Measurements from ENCODE around the gene SLC25A34.
A peak's percentile ranks its signal among the peaks of the same experiment; 100 is the strongest.

Gene SLC25A34

DNA sequence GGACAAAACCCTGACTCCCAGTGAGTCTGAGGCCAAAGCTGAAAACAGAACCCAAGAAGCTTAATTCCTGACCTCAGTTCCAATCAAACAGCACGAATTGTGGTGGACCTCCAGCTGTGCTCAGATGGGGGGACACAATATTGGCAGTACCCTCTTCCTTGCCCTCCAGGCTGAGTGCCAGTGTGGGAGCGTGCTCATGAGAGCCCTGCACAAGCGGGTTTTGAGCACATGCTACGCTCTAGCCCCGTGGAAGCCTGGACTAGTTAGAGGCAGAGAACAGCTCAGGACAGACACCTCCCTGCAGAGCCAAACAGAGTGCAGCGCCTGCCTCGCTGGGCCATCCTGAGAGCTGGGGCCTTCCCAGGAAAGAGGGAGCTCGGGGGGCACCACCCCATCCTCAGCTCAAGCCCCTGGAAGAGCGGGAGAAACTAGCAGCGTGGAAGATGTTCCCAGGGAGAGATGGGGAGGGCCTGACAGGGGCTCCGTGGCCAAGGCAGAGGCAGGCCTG is 2.8 kb upstream of the SLC25A34 start:
- no peak for DNase-seq (ENCODE audit: low read depth, low spot score)

GRCh38 chr1:15733726-15734226 is 2.3 kb upstream of the SLC25A34 start:
- DNase-seq (ENCODE audit: low read depth, low spot score) = no peak

DNA sequence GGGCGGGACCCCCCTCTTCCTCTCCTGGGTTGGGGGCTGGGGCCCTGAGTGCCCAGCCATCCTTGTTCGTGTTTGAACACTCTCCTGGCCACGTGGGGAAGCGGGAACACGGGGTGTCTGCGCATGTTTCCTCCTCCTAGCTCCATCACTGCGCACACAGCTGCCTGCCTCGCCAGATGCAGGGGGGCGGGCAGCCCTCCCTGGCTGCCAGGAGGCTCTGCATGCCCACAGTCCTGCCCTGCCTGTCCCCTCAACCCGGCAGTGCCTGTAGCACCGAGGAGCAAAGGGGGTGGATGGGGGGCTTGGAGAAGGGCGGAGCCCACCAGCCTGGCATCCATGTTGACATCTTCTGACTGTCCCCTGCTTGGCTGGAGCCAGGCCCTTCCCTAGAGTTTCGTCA is 1.8 kb upstream of the SLC25A34 start:
- no peak for DNase-seq (ENCODE audit: low read depth, low spot score)

DNA sequence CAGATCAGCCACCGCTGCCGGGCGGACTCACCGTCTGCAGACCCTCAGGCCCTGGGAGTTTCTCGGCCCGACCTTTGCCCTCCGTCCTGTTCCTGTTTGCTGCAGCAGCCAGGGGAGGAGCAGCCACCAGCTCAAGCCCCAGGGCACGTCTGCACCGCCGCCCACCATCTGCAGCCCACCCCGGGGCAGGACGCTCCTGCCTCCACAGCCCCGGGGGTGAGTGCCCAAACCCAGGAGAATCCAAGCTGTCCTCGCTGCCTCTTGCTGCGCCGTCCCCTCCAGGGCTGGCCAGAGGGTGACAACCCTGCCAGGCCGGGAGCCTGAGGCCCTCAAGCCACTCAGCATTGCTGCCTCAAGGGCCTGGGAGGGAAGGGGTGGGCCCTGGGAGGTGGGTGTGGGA is 1.2 kb upstream of the SLC25A34 start:
- DNase-seq (ENCODE audit: low read depth, low spot score) = no peak

GRCh38 chr1:15735304-15736037 is 587 bp upstream of the SLC25A34 start:
- DNase-seq (ENCODE audit: low read depth, low spot score) = no peak

DNA sequence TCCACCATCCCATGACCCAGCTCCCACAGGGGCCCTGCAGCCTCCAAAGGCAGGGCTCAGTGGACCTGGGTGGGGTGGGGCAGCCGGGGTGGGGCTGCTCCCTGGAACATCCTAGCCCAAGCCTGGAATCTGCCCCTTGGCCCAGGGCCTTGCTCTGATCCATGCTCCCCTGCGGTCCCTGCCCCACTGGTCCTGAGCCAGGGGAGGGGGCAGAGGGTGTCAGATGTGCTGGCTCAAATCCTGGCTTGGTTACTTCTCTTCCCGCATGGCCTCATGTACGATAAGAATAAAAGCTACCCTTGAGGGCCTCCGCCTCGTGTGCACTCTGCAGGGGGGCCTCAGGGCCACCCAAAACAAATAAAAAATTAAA is 819 bp downstream of the SLC25A34 start:
- no peak for DNase-seq (ENCODE audit: low read depth, low spot score)

- no peak for DNase-seq (ENCODE audit: low read depth, low spot score)
These were observed 1.6 kb downstream of the SLC25A34 start for GRCh38 chr1:15737324-15738319.

DNA sequence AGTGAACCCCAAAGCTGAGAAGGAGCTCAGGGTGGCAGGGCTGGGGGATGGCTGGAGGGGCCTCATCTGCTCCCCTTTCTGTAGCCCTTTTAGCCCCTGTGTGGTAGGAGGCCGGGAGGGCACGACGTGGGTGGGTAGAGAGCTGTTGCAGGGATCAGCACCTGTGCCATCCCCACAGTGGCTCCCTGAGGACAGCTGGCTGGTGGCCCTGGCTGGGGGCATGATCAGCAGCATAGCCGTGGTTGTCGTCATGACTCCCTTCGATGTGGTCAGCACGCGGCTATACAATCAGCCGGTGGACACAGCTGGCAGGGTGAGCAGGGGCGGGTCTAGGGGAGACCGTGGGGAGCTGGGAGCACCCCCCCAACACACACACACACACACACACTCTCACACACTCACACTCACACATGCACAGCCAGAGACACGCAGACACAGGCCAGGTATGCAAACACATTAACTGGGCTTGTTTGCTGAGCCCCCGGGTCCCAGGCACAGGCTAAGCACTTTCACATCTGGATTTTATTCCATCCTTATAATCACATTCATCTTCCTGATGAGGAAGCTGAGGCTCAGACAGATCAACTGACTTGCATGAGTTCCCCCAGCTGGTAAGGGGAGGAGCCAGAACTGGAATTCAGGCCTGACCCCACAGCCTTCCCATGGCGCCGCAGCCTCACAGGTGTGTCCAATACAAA is 2.5 kb downstream of the SLC25A34 start:
- DNase-seq (ENCODE audit: low read depth, low spot score) = no peak

DNA sequence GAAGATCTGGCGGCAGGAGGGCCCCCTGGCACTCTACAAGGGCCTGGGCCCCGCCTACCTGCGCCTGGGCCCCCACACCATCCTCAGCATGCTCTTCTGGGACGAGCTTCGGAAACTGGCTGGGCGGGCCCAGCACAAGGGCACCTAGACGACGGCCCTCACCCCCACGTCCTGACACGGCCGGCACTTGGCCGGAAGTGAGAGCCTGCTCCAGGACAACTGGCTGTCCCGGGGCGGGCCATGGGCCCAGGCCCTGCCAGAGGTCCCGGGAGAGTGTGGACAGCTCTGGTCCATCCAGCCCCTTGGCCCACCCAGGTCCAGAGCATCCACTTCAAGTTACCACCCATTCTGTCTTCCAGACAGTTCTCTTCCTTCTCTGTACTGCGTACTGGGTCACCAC is 3.2 kb downstream of the SLC25A34 start:
- DNase-seq (ENCODE audit: low read depth, low spot score) = no peak

DNA sequence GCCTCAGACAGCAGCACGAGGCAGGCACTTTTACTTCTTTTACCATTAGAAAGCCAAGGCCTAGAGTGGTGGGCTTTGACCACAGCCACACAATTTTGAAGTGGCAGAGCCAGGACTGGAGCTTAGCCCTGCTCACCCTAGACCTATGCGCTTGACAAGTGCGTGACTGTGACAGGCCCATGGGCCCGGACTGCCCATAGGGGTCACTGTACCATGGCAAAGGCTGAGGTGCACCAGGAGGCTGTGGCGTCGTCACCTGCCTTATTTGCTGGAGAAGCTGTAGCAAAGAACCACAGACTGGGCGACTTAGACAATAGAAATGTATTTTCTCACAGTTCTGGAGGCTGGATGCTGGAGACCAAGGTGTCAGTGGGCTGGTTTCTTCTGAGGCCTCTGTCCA is 3.7 kb downstream of the SLC25A34 start:
- DNase-seq (ENCODE audit: low read depth, low spot score) = no peak

DNA sequence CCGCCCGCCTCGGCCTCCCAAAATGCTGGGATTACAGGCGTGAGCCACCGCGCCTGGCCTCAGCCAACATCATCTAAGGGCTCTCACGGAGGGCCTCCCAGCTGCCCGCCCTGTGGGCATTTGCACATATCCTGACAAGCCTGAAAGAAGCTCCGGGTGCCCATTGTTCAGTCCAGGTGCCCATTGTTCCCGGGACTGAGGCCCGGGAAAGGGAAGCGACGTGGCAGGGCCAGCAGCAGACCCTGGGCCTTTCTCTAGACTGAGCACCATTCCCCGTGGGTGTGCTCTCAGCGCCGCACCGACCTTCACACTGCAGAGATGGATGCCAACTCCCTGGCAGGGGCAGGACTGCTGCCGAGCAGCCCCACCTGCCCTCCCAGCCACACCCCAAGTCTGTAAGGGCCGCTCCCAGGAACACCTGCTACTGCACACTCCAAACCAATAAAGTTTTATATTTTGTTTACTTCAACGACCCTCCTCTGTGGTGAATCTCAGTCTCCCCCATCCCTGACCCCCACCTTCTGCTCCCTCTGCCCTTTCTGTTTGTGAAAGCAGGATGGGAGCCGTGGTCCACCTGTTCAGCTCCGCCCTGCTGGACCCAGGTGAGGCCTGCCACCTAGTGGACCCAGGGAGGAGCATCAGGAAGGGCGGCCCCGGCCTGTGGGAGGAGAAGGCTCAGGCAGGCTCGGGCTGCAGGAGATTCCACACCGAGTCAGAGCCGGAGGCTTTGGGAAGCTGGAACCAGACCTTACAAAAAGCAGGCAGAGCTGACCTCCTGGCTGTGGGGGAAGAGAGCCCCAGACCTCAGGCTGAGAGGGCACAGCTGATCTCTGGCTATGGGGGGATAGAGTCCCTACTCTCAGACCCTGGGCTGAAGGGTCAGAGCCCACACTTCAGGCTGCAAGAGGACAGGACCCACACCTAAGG is 5.1 kb downstream of the SLC25A34 start:
- peak; percentile 88 for DNase-seq (ENCODE audit: low read depth, low spot score)

DNA sequence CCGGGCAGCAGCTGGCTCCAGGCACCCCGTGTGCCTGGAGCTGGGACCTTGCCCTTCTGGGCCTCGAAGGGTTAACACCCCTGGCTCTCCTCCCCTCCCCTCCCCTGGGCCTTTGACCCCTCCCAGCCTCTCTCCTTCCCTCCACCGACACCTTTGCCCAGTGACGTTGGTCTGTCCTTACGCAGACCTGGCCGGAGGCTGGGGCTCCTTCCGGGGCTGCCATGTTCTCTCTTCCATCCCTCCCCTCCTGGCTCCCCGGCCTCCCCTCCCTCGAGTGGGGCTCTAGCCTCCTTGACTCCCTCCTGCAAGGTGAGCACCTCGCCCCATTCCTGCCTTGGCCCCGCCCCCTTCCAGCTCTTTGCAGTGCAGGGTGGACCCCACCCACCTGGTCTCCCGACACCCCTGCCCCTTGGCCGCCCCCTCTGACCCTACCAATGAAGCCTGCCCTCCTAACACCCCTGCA is 6.3 kb downstream of the SLC25A34 start, which contains the start of gene TMEM82:
Gene TMEM82 (plus strand): TSS at position 161 of the 463 bp plus-strand sequence. CDS start 61 bp downstream, at position 222.
- DNase-seq (ENCODE audit: low read depth, low spot score) = no peak

GRCh38 chr1:15744122-15744679 is 8.1 kb downstream of the SLC25A34 start:
- no peak for DNase-seq (ENCODE audit: low read depth, low spot score)

- DNase-seq (ENCODE audit: low read depth, low spot score) = no peak
These were observed 11.3 kb downstream of the SLC25A34 start for GRCh38 chr1:15747378-15747777.

DNA sequence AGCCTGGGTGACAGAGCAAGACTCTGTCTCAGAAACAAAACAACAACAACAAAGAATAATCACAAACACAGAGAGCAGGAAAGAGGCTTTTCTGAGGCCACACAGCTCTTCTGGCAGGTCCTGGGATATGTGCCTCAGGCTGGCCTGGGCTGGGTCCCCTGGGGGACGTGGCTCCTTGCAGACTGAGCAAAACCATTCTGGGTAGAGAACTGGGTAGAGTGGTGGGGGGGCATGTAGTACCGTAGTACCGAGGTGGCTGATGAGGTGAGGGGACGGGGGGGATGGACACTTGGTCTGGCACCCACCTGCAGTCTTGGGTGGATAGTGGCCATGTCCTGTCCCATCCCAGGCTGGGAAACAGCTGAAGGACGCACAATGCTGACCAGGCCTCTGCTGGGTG is 12.2 kb downstream of the SLC25A34 start:
- no peak for DNase-seq (ENCODE audit: low read depth, low spot score)

DNA sequence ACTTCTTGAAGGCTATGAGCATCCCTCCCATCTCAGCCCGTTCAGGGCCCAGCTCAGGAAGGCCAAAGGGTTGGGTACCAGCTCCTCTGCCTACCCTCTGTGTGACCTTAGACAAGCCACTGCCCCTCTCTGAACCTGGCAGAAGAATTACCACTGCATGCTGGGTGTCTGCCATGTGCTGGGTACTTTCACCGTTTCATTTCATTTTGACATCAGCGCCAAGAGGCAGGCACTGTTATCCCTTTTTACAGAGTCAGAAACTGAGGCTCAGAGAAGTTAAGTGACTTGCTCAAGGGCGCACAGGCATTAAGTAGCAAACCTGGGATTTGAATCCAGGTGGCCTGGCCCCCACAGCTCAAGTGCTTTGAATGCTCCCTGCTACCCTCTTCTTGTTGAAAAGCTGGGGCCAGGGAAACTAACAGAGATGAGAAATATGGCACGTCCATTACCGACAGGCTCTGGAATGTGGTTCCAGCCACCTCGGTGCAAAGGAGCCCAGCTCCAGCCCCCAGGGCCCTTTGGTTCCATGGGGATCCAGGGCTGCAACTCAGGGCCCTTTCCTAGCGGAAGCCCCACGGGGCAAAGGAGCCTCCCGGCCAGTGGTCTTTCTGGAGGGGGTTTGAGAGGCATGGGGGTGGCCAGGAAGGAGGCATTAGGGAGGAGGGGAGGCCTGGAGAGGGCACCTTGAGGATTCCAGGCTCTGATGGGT is 12.8 kb downstream of the SLC25A34 start:
- DNase-seq (ENCODE audit: low read depth, low spot score) = no peak

DNA sequence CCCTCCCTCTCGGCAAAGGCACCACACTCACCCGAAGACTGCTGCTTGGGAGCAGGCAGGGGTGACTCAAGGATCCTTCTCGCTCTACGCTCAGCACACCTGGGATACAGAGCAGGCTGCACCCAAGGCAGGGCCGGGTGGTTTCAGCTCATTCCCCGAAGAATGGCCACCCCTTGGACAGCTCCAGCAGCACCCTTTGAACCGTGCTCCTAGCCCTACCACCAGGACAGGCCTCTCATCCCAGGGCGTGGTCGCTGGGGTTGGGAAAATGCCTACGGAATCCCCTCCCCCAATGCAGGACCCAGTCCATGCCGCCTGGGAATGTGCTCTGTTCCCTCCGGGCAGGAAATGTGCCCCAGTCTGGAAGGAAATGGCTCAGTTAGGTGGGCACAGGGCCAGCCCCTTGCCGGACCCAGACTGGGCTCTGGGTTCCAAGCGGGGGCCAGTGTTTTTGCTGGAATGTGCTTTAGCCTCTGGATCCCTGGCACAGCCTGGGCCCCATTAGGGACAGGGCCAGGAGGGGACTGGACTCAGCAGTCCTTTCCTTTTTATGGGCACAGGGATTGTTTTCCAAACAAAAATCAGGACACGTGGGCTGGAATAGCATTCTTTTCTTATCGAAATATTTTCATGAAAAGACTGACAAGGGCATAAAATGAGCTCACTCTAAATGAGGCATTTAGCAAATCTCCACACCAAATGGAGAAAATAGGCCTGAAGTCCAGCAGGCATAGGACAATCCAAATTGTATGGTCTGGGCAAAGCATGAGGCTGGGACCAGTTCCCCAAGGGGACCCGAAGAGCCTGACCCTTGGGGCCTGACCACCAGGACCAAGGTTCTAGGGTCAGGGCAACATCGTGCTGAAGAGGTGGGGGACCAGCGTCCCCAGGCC is 13.6 kb downstream of the SLC25A34 start:
- peak; percentile 41 for DNase-seq (ENCODE audit: low read depth, low spot score)

DNA sequence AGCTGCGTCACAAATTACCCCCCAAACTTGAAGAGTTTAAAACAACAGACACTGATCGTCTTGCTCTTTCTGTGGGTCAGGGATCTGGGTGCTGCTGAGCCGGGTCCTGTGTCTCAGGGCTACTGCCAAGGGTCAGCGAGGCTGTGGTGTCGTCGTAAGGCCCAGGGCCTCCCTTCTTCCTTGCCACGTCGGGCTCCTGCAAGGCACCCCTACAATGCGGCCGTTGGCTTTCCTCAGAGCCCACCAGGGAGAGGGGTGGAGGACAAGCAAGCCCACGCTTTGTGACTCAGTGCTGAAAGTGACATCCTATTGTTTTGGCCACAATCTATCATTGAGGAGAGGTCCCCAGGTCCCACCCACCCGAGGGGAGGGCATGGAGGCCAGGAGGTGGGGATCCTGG is 14.9 kb downstream of the SLC25A34 start:
- DNase-seq (ENCODE audit: low read depth, low spot score) = no peak

All from astrocyte of the hippocampus (primary cell).